GM23338 (cell line): ENCODE measurements around the gene EPHB3. TPM values are rescaled to one million over a fixed set of nuclear protein-coding genes. Genes with fewer than 3 reads are reported as not detected.

Experiments
- ATAC-seq: fragments of 200-7000 bp; cut with Tn5 transposase; 3 replicates; pipeline ENCODE4 v1.9.1; 2020
- DNase-seq: peaks from one replicate; pipeline ENCODE4 v3.0.0-alpha.2; 2015; ENCODE audit warnings: low spot score
- H2AFZ ChIP-seq: fragments of 200-600 bp; sonication (generic); 2 replicates; pipeline ENCODE4 v1.8.0; 2016; ENCODE audit warnings: antibody characterized with exemption, mild to moderate bottlenecking, moderate library complexity
- H3F3A ChIP-seq: fragments of 200-600 bp; sonication (generic); replicated peaks from 2 replicates; pipeline ENCODE4 v1.8.0; 2017; ENCODE audit warnings: antibody characterized with exemption, mixed run types, low read depth
- H3K27ac ChIP-seq: fragments of 200-600 bp; sonication (generic); 2 replicates; pipeline ENCODE4 v1.6.1; 2016; ENCODE audit warnings: low read depth
- H3K27me3 ChIP-seq: fragments of 200-600 bp; sonication (generic); 2 replicates; pipeline ENCODE4 v1.8.0; 2016; ENCODE audit warnings: mild to moderate bottlenecking, mixed run types, moderate library complexity; ENCODE audit not compliant: insufficient read depth
- H3K36me3 ChIP-seq: fragments of 200-600 bp; sonication (generic); 2 replicates; pipeline ENCODE4 v1.8.0; 2016; ENCODE audit warnings: mild to moderate bottlenecking; ENCODE audit not compliant: insufficient read depth
- H3K4me1 ChIP-seq: fragments of 200-600 bp; sonication (generic); 2 replicates; pipeline ENCODE4 v1.8.0; 2016; ENCODE audit warnings: mild to moderate bottlenecking, moderate library complexity; ENCODE audit not compliant: insufficient read depth
- H3K4me2 ChIP-seq: fragments of 200-600 bp; sonication (generic); 2 replicates; pipeline ENCODE4 v1.7.1; 2017; ENCODE audit warnings: mixed run types
- H3K4me3 ChIP-seq: fragments of 200-600 bp; sonication (generic); 2 replicates; pipeline ENCODE4 v1.6.1; 2016; ENCODE audit warnings: mixed run types
- H3K79me2 ChIP-seq: fragments of 200-600 bp; sonication (generic); replicated peaks from 2 replicates; pipeline ENCODE4 v1.8.0; 2017; ENCODE audit warnings: mild to moderate bottlenecking; ENCODE audit not compliant: insufficient read depth
- H3K9me2 ChIP-seq: fragments of 200-600 bp; sonication (generic); 2 replicates; pipeline ENCODE4 v1.8.0; 2017; ENCODE audit not compliant: insufficient read depth
- H4K20me1 ChIP-seq: fragments of 200-600 bp; sonication (generic); replicated peaks from 2 replicates; pipeline ENCODE4 v1.8.0; 2017; ENCODE audit warnings: mild to moderate bottlenecking; ENCODE audit not compliant: insufficient read depth
- H3K27ac Mint-ChIP-seq: 2 replicates; pipeline ENCODE4 v1.8.0; 2020; ENCODE audit warnings: inconsistent platforms, mild to moderate bottlenecking, moderate library complexity, mixed read lengths
- H3K27me3 Mint-ChIP-seq: 3 replicates; pipeline ENCODE4 v1.8.0; 2022; ENCODE audit warnings: low read depth, mild to moderate bottlenecking, moderate library complexity, mixed read lengths, inconsistent platforms; ENCODE audit not compliant: insufficient read depth, poor library complexity
- H3K36me3 Mint-ChIP-seq: 3 replicates; pipeline ENCODE4 v1.8.0; 2021; ENCODE audit warnings: low read depth, mild to moderate bottlenecking, inconsistent platforms, moderate library complexity, mixed read lengths
- H3K4me1 Mint-ChIP-seq: 3 replicates; pipeline ENCODE4 v1.8.0; 2020; ENCODE audit warnings: mild to moderate bottlenecking, inconsistent platforms, mixed read lengths
- H3K4me3 Mint-ChIP-seq: 3 replicates; pipeline ENCODE4 v1.8.0; 2021; ENCODE audit warnings: moderate library complexity, mild to moderate bottlenecking, inconsistent platforms, mixed read lengths
- H3K9me3 Mint-ChIP-seq: 3 replicates; pipeline ENCODE4 v1.8.0; 2020; ENCODE audit warnings: moderate library complexity, mild to moderate bottlenecking, inconsistent platforms, mixed read lengths
- EZH2phosphoT487 ChIP-seq: fragments of 200-600 bp; sonication (generic); IDR thresholded peaks from one replicate; pipeline ENCODE4 v1.8.1; 2018; ENCODE audit warnings: antibody characterized with exemption; ENCODE audit not compliant: unreplicated experiment
- NANOG ChIP-seq: IDR thresholded peaks from 2 replicates; pipeline ENCODE4 v1.6.1; 2016; ENCODE audit warnings: antibody characterized with exemption, borderline replicate concordance
- STAT1 ChIP-seq: IDR thresholded peaks from one replicate; pipeline ENCODE4 v1.6.1; 2016; ENCODE audit warnings: antibody characterized with exemption; ENCODE audit not compliant: unreplicated experiment
- ZNF114 ChIP-seq: fragments of 250-450 bp; sonication (Bioruptor Pico); IDR thresholded peaks from 2 replicates; pipeline ENCODE4 v1.5.0; 2020; ENCODE audit warnings: mild to moderate bottlenecking, moderate library complexity
- ZNF331 ChIP-seq: fragments of 250-450 bp; sonication (Bioruptor Pico); IDR thresholded peaks from 2 replicates; pipeline ENCODE4 v1.5.0; 2020; ENCODE audit warnings: low read depth, mild to moderate bottlenecking, moderate library complexity
- polyA plus RNA-seq: library from polyadenylated mRNA; unstranded; fragments of >200 nt; fragmentation: Nextera tagmentation; extraction: Ambion mirVana; gene quantifications from 2 replicates; pipeline ENCODE4 v1.2.1, GENCODE V29; 2016
- total RNA-seq: library from RNA; depleted of rRNA; stranded (reverse); fragments of >200 nt; shearing (Covaris generic); gene quantifications from 2 replicates; pipeline ENCODE4 v1.2.3, GENCODE V29; 2014
- TF ChIP-seq, protein P1 (sequence below), 2 experiments: fragments of 200-600 bp in 1 of 2; sonication (generic) in 1 of 2; conservative IDR thresholded peaks; 2 replicates each; pipeline versions ENCODE4 v1.5.1 to v1.6.1; 2016 to 2017; ENCODE audit warnings: antibody characterized with exemption in 2 of 2, low read depth in 2 of 2, mild to moderate bottlenecking in 2 of 2, moderate library complexity in 1 of 2
- TF ChIP-seq, protein P2 (sequence below): IDR thresholded peaks from 2 replicates; pipeline ENCODE4 v1.6.1; 2016; ENCODE audit warnings: antibody characterized with exemption

The EPHB3 gene
- total and polyA plus RNA-seq, 2 experiments from 2014 or later, result 0.57 to 2.0 TPM

DNA sequence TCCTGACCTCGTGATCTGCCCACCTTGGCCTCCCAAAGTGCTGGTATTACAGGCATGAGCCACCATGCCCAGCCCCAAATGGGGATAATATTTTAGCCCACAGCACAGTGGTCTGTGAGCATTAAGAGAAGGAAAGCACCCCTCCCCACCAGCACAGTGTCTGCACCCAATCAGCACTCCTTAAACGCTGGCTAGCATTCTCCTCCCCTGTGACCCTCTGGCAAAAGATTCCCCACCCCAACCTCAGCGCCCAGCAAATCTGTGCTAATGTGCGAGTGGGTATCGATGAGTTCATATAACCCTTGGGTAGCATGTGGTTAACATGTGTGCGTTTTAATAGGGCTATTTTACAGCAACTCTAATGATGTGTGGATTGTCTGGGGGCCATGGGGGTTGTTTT lies 18.3 kb upstream of the EPHB3 start:
- no peak for TF ChIP-seq EZH2phosphoT487
- no peak for TF ChIP-seq ZNF114 (CRISPR knock-in tag)
- no peak for TF ChIP-seq NANOG
- TF ChIP-seq STAT1, result no peak
- no peak for TF ChIP-seq ZNF331 (CRISPR knock-in tag)
- TF ChIP-seq, protein P1, sequence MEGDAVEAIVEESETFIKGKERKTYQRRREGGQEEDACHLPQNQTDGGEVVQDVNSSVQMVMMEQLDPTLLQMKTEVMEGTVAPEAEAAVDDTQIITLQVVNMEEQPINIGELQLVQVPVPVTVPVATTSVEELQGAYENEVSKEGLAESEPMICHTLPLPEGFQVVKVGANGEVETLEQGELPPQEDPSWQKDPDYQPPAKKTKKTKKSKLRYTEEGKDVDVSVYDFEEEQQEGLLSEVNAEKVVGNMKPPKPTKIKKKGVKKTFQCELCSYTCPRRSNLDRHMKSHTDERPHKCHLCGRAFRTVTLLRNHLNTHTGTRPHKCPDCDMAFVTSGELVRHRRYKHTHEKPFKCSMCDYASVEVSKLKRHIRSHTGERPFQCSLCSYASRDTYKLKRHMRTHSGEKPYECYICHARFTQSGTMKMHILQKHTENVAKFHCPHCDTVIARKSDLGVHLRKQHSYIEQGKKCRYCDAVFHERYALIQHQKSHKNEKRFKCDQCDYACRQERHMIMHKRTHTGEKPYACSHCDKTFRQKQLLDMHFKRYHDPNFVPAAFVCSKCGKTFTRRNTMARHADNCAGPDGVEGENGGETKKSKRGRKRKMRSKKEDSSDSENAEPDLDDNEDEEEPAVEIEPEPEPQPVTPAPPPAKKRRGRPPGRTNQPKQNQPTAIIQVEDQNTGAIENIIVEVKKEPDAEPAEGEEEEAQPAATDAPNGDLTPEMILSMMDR (conservative IDR thresholded peaks at IDR 0.05; ENCODE audit: low read depth in 2 of 2), result no peak
- TF ChIP-seq, protein P2, sequence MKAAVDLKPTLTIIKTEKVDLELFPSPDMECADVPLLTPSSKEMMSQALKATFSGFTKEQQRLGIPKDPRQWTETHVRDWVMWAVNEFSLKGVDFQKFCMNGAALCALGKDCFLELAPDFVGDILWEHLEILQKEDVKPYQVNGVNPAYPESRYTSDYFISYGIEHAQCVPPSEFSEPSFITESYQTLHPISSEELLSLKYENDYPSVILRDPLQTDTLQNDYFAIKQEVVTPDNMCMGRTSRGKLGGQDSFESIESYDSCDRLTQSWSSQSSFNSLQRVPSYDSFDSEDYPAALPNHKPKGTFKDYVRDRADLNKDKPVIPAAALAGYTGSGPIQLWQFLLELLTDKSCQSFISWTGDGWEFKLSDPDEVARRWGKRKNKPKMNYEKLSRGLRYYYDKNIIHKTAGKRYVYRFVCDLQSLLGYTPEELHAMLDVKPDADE, result no peak

DNA sequence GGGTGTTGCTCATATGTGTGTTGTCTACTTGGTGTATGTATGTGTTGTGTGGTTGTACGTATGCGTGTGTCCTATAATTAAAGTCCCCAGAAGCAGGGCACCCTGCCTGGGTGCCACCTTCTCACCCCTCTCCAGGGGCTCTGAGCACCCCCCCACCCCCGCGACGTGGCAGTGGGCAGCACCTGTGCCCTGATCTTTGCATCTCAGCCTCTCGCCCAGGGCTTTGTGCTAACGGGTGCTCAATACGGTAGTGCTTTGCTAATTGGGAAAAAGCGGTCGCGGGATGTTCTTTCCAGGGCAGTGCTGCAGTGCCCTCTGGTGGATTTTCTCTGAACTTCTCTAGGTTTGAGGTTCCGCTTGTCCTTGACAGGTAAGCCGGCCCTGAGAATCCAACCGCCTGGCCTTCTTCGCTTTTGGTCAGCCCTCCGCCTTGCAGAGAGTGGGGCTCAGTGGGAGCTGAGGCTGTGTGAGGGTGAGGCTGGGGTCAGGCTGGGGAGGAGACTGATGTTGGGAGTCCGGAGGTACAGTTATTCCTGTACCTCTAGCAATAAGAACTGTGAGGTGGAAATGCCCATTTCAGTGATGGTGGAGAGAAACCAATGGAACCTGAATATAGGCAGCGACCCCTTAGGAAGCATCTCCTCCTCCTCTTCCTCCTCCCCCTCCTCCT lies 17.6 kb upstream of the EPHB3 start:
- Histone ChIP-seq H3F3A (no peaks in the 10 kb centered on the region), H3K79me2 (no peaks in the 10 kb centered on the region), H3K4me3 (no peak overlapping the region), H4K20me1 (no peaks in the 10 kb centered on the region), H2AFZ (0 out of 2 replicates have a peak overlapping the region, but pooled peaks have one; percentile 59), H3K27ac (no peak overlapping the region), H3K4me2 (no peak overlapping the region; the same call in 1 of the 2 replicates), H3K36me3 (no peaks in the 10 kb centered on the region), H3K9me2 (no peaks in the 10 kb centered on the region), H3K4me1 (peaks cover 3% of the 10 kb centered on the region; the same call in 1 of the 2 replicates), H3K27me3 (no peaks in the 10 kb centered on the region)
- H3K4me3 Mint-ChIP-seq, result no peak overlapping the region; the same call in 2 of the 3 replicates
- no peak overlapping the region for H3K27ac Mint-ChIP-seq
- H3K27me3 Mint-ChIP-seq, result peaks cover 5% of the 10 kb centered on the region
- peak; percentile 95 for DNase-seq
- no peaks in the 10 kb centered on the region for H3K36me3 Mint-ChIP-seq
- peaks cover 19% of the 10 kb centered on the region; the same call in 2 of the 3 replicates for H3K4me1 Mint-ChIP-seq
- H3K9me3 Mint-ChIP-seq, result no peaks in the 10 kb centered on the region
- ATAC-seq, result peak; percentile 61
- TF ChIP-seq, protein P1 (conservative IDR thresholded peaks at IDR 0.05; ENCODE audit: low read depth in 2 of 2), result peak; percentile 81 to 92
- TF ChIP-seq, protein P2, result no peak

More for the DNA sequence above, 18.3 kb upstream of the EPHB3 start:
- H4K20me1 ChIP-seq, result no peaks in the 10 kb centered on the region
- H3K4me1 Mint-ChIP-seq, result peaks cover 25% of the 10 kb centered on the region
- no peaks in the 10 kb centered on the region for H3K79me2 ChIP-seq
- no peaks in the 10 kb centered on the region for H3K36me3 Mint-ChIP-seq
- no peak for DNase-seq
- H3K9me3 Mint-ChIP-seq, result no peaks in the 10 kb centered on the region
- no peaks in the 10 kb centered on the region for H3K27me3 ChIP-seq
- no peak overlapping the region for H3K27ac ChIP-seq
- no peaks in the 10 kb centered on the region for H3K36me3 ChIP-seq
- no peak overlapping the region; the same call in 1 of the 2 replicates for H3K4me2 ChIP-seq
- peaks cover 10% of the 10 kb centered on the region for H3K27me3 Mint-ChIP-seq
- H3K4me1 ChIP-seq, result peaks cover 3% of the 10 kb centered on the region; the same call in 1 of the 2 replicates
- H3K27ac Mint-ChIP-seq, result no peak overlapping the region
- H3K4me3 Mint-ChIP-seq, result no peak overlapping the region
- no peak overlapping the region for H3K4me3 ChIP-seq
- ATAC-seq, result no peak
- no peak overlapping the region for H2AFZ ChIP-seq
- H3K9me2 ChIP-seq, result no peaks in the 10 kb centered on the region
- H3F3A ChIP-seq, result 0 out of 2 replicates have a peak, but pooled peaks cover 3% of the 10 kb centered on the region
